GM19043 (cell line): ENCODE measurements around the gene PLB1.
"Not testable (repeated sequence)": the region's sequence is repeated elsewhere in the genome, so short reads cannot be mapped to it uniquely, and the experiment has no call there.

Experiments
- ATAC-seq: cut with Tn5 transposase; IDR thresholded peaks from one replicate; pipeline ENCODE4 v1.9.1; 2021; ENCODE audit warnings: low read depth; ENCODE audit not compliant: unreplicated experiment

The PLB1 gene

GRCh38 chr2:28527196-28527595, 31.3 kb downstream of the PLB1 start:
- no peak for ATAC-seq

GRCh38 chr2:28528206-28528605, 32.3 kb downstream of the PLB1 start:
- no peak for ATAC-seq

DNA sequence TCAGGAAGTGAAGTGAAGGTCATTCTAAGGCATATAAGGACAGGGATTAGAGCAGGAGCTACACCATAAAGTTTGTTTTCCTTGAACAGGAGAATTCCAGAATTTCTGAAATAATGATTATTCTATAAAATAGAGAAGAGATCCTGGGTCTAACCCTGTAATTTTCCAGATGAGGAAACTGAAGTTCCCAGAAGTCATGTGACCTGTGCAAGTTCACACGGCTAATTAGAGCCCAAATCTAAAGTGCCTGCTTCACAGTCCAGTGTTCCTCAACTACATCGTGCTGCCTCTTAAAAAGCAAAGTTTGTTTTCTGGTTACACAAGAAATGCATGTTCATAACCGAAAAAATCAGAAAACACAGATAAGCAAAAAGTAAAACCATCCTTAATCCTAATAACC, 34.9 kb downstream of the PLB1 start:
- ATAC-seq = no peak

GRCh38 chr2:28532399-28532798, 36.5 kb downstream of the PLB1 start:
- ATAC-seq = no peak

- no peak for ATAC-seq
These were observed 37.3 kb downstream of the PLB1 start for GRCh38 chr2:28533044-28533680.

GRCh38 chr2:28534817-28535216, 39.0 kb downstream of the PLB1 start:
- no peak for ATAC-seq

DNA sequence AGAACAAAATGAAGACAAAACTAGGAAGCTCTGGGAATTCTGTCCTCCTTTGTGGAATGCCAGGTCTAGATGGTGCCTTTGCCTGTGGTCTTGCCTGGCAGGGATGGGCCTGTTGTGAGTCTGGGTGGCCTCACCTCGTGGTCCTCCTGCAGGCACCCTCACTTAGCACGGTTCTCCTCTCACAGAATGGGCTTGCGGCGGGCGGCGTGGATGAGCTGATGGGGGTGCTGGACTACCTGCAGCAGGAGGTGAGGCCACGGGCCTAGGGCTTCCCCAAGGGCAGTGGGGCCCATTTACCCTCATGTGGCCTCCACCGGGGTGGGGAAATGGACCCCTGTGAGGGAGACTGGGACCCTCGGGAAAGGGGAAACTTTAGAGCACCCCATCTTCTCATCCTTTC, 42.3 kb downstream of the PLB1 start:
- ATAC-seq = no peak

GRCh38 chr2:28538652-28539051, 42.8 kb downstream of the PLB1 start:
- no peak for ATAC-seq

DNA sequence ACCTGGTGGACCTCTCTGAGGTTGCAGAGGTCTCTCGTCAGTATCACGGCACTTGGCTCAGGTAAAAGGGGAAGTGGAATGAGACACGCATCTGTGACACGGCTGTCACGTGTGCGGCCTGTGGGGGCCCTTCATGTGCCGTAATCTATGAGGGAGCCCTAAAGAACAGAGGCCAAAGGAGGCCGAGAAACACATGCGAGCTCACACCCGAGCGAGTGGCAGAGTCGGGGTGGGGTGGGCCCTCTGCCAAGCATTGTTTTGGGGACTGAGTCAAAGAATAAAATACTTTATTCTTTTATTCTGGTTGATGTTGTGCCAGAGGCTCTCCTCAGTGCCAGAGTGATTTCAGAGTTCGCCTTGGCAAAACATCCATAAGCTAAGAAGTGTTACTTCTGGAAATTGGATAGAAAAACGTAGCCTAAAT, 43.3 kb downstream of the PLB1 start:
- ATAC-seq = no peak

- ATAC-seq = no peak
These were observed 47.6 kb downstream of the PLB1 start for GRCh38 chr2:28543316-28544035.

- no peak for ATAC-seq
These were observed 48.1 kb downstream of the PLB1 start for GRCh38 chr2:28544036-28544346.

- ATAC-seq = no peak
These were observed 48.6 kb downstream of the PLB1 start for GRCh38 chr2:28544405-28544921.

DNA sequence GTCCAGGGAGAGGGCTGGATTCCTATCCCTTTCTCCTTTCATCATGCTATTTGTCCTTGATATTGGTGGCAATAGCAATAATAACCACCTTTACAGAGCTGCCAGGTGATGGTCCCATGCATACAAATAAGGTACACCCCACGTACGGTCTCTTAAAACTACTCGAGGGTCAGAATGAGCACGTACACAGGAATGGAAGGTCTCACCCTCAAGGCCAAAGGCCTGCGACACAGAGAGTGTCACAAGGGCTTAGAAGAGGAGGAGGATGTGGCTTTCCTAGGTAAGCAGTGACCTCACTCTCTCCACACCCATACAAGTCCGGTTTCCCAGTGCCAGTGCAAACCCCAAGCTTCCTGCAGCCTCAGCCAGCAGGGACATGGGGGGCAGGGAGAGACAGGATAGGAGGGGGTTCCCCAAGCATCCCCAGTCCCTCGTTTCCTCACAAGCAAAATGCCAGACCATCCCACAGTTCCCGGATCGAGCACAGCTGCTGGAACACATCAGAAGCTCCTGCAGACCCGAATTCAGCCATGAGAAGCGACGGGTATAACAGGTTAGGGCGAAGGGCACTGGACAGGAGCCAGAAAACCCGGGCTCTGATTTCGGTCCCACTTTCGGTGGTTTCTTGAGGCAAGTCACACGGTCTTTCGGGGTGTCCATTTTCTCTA, 49.2 kb downstream of the PLB1 start:
- ATAC-seq = no peak

DNA sequence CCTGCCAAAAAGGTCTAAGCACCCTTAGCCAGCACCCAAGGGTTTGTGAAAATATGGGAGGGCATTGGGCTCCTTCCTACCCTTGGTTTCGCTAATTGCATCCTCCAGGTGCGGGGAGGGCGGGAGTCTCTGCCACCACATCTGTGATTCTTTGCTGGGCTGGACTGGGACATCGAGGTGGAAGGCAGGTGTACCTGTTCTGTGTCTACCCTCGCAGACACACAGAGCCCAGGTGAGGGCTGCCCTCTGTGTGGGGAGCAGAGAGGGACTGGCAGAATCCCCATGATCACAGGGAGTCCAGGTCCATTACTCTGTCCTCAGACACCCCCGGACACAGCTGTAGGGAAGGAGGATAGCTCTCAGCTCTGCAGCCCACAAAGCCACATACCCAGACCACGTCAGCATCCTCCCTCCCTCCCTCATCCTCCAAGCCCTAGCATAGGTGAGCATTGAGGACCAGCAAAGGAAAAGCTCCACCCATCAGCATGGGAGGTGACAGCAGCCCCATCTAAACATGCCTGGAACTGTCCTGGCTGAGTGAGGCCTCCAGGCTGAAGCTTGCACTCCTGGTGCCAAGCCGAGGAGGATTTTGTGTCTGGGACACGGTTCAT, 49.8 kb downstream of the PLB1 start:
- no peak for ATAC-seq

- ATAC-seq = no peak
These were observed 50.4 kb downstream of the PLB1 start for GRCh38 chr2:28546242-28546641.

DNA sequence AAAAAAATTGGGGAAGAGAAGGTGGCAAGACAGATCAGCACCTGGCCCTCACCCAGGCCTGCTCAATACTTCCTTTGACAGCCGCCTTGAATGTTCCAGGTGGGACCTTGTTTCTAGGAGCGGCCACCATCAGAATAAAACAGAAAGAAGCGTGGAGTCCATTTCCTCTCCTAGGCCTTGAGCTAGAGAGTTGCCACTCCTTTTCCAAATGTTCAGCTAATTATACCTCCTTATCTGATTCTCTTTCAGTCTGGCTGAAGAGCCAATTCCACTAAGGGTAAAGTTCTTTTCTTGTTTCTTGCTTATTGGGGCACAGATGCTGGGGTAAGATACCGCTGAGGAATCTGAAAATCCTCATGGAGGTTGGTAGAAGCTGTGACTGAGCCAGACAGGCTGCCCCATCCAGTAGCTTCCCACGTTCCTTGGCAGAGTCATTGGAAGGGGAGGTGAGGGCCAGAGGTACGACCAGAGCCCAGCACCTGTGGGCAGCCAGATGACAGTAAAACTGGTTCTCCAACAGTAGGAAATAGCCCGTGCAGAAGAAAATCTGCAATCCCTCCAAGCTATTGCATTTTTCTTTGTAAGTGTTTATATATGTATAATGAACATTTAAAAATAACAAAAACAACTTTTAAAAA, 51.5 kb downstream of the PLB1 start:
- no peak for ATAC-seq

GRCh38 chr2:28547906-28548600, 52.2 kb downstream of the PLB1 start:
- no peak for ATAC-seq

GRCh38 chr2:28550345-28550744, 54.5 kb downstream of the PLB1 start:
- ATAC-seq = not testable (repeated sequence)

- ATAC-seq = no peak
These were observed 56.4 kb downstream of the PLB1 start for GRCh38 chr2:28552045-28552823.

DNA sequence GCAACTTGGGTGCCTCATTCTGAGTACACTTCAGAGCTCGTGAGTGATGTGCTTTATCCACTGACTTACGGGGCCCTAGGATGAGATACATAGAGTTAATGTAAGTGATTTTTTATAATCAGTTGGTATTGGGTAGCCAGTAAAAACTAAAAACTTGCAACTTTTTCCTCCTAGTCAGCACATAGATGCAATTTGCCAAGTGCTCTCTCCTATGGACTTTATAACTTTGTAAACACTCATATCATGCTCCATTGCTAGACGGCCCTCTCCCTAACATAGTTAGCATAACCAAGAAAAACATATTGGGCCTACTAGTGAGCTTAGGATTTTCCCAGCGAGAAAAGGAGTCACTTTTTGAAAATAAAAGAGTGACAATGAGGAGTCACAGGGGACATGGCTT, 60.4 kb downstream of the PLB1 start:
- no peak for ATAC-seq
